WTC11 (cell line): ENCODE measurements around the gene IRAK2. TPM values are rescaled to one million over a fixed set of nuclear protein-coding genes. Genes with fewer than 3 reads are reported as not detected.

Source experiments
- ATAC-seq: fragments of 200-7000 bp; cut with Tn5 transposase; 2 replicates; pipeline ENCODE4 v1.10.0; 2021; ENCODE audit warnings: mild to moderate bottlenecking, moderate library complexity
- CTCF ChIA-PET: fragments of 300-600 bp; sonication (Branson Sonifier 250); formaldehyde crosslinking; loops from one replicate; lab custom pipeline; 2021; ENCODE audit warnings: antibody characterized with exemption; lab: Charles Lee
- POLR2A ChIA-PET: fragments of 350-600 bp; sonication (Branson Sonifier 250); formaldehyde crosslinking; loops from one replicate; lab custom pipeline; 2021; ENCODE audit warnings: antibody characterized with exemption; lab: Charles Lee
- DNase-seq: peaks from one replicate; pipeline ENCODE4 v3.0.0; 2021; ENCODE audit warnings: low spot score
- H3K27ac Mint-ChIP-seq: 2 replicates; pipeline ENCODE4 v1.8.0; 2021; ENCODE audit warnings: mixed read lengths
- H3K27me3 Mint-ChIP-seq: 2 replicates; pipeline ENCODE4 v1.8.0; 2021; ENCODE audit warnings: low read depth, mild to moderate bottlenecking, moderate library complexity, mixed read lengths
- H3K36me3 Mint-ChIP-seq: 2 replicates; pipeline ENCODE4 v1.8.0; 2021; ENCODE audit warnings: mixed read lengths
- H3K4me1 Mint-ChIP-seq: 2 replicates; pipeline ENCODE4 v1.8.0; 2022; ENCODE audit warnings: mixed read lengths
- H3K4me3 Mint-ChIP-seq: 2 replicates; pipeline ENCODE4 v1.8.0; 2021; ENCODE audit warnings: mild to moderate bottlenecking, moderate library complexity, mixed read lengths
- H3K9me3 Mint-ChIP-seq: 2 replicates; pipeline ENCODE4 v1.8.0; 2021; ENCODE audit warnings: mixed read lengths
- CBFB ChIP-seq: sonication (generic); formaldehyde crosslinking; IDR thresholded peaks from 2 replicates; pipeline ENCODE4 v1.8.1; 2022; ENCODE audit warnings: mild to moderate bottlenecking, low read depth, missing genetic modification reagents
- EMX1 ChIP-seq: fragments of 250-450 bp; sonication (Bioruptor Pico); IDR thresholded peaks from 2 replicates; pipeline ENCODE4 v1.8.0; 2021; ENCODE audit warnings: mild to moderate bottlenecking
- IRF2 ChIP-seq: sonication (generic); formaldehyde crosslinking; IDR thresholded peaks from 2 replicates; pipeline ENCODE4 v1.8.0; 2022; ENCODE audit warnings: low read depth, missing genetic modification reagents, borderline replicate concordance
- JAZF1 ChIP-seq: fragments of 250-450 bp; sonication (Bioruptor Pico); IDR thresholded peaks from 2 replicates; pipeline ENCODE4 v1.9.0; 2021; ENCODE audit warnings: moderate library complexity, mild to moderate bottlenecking, inconsistent platforms
- KAT7 ChIP-seq: sonication (generic); formaldehyde crosslinking; IDR thresholded peaks from 2 replicates; pipeline ENCODE4 v1.8.1; 2023; ENCODE audit warnings: missing genetic modification reagents, mild to moderate bottlenecking, borderline replicate concordance
- MXD4 ChIP-seq: fragments of 250-450 bp; sonication (Bioruptor Pico); IDR thresholded peaks from 2 replicates; pipeline ENCODE4 v1.8.0; 2021; ENCODE audit warnings: mild to moderate bottlenecking, moderate library complexity, borderline replicate concordance
- TEAD1 ChIP-seq: sonication (generic); formaldehyde crosslinking; IDR thresholded peaks from 2 replicates; pipeline ENCODE4 v1.8.0; 2022; ENCODE audit warnings: mild to moderate bottlenecking, missing genetic modification reagents
- ZNF317 ChIP-seq: sonication (generic); formaldehyde crosslinking; IDR thresholded peaks from 2 replicates; pipeline ENCODE4 v1.8.1; 2023; ENCODE audit warnings: low read depth, mild to moderate bottlenecking, moderate library complexity, missing genetic modification reagents, borderline replicate concordance
- ZNF423 ChIP-seq: fragments of 250-450 bp; sonication (Bioruptor Pico); IDR thresholded peaks from 2 replicates; pipeline ENCODE4 v2.1.2; 2022; ENCODE audit warnings: mild to moderate bottlenecking, moderate library complexity
- total RNA-seq: library from RNA; stranded (reverse); gene quantifications from 3 replicates; pipeline ENCODE4 v1.2.3, GENCODE V29; 2021
- TF ChIP-seq, protein P1 (sequence below): sonication (generic); formaldehyde crosslinking; IDR thresholded peaks from 2 replicates; pipeline ENCODE4 v1.8.1; 2022; ENCODE audit warnings: low read depth, mild to moderate bottlenecking, moderate library complexity, missing genetic modification reagents, borderline replicate concordance
- TF ChIP-seq, protein P2 (sequence below): sonication (generic); formaldehyde crosslinking; IDR thresholded peaks from 2 replicates; pipeline ENCODE4 v1.8.1; 2023; ENCODE audit warnings: mild to moderate bottlenecking, missing genetic modification reagents, moderate library complexity
- TF ChIP-seq, protein P3 (sequence below): fragments of 250-450 bp; sonication (Bioruptor Pico); IDR thresholded peaks from 2 replicates; pipeline ENCODE4 v1.9.0; 2021; ENCODE audit warnings: mild to moderate bottlenecking
- TF ChIP-seq, protein P4 (sequence below): fragments of 250-450 bp; sonication (Bioruptor Pico); IDR thresholded peaks from 2 replicates; pipeline ENCODE4 v1.8.0; 2021; ENCODE audit warnings: mild to moderate bottlenecking
- TF ChIP-seq, protein P5 (sequence below): fragments of 250-450 bp; sonication (Bioruptor Pico); IDR thresholded peaks from 2 replicates; pipeline ENCODE4 v1.9.0; 2021; ENCODE audit warnings: mild to moderate bottlenecking
- TF ChIP-seq, protein P6 (sequence below): sonication (generic); formaldehyde crosslinking; IDR thresholded peaks from 2 replicates; pipeline ENCODE4 v1.8.1; 2023; ENCODE audit warnings: mild to moderate bottlenecking, missing genetic modification reagents, borderline replicate concordance
- TF ChIP-seq, protein P7 (sequence below): sonication (generic); formaldehyde crosslinking; conservative IDR thresholded peaks from 2 replicates; pipeline ENCODE4 v1.8.1; 2022; ENCODE audit warnings: mild to moderate bottlenecking, missing genetic modification reagents
- TF ChIP-seq, protein P8 (sequence below): sonication (generic); formaldehyde crosslinking; IDR thresholded peaks from 2 replicates; pipeline ENCODE4 v1.8.0; 2022; ENCODE audit warnings: mild to moderate bottlenecking, missing genetic modification reagents

Gene IRAK2
- total RNA-seq, 1 experiment from 2014 or later, result 1.4 TPM

DNA sequence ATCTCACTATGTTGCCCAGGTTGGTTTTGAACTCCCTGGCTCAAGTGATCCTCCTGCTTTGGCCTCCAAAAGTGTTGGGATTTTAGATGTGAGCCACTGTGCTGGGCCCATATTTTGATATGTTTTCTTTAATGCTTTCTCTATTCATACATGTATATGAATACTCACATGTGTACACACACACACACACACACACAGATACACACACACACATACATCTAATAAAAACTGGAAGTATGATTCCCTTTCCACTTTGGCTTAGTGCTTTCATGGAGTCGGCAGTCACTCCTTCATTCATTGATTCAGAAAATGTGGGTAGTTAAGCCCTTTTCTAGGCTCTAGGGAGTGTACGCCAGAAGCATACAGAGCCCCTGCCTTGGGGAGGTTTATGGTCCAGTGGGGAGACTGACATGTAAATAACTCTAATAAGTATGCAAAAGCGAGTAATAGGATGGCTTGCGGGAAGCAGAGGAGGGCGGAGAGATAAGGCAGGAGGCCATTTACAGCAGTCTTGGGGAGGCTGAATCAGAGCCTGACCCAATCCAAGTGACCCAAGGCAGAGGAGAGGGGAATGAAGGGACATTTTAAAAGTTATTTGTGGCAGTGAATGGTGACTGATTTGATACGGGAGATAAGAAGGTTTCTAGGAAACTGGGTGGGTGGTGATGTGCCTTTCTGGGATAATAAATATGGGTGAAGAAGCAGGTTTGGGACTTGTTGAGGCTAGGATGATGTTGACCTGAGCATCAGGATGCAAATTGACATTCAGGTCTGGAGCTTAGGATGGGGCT, 51.1 kb downstream of the IRAK2 start:
- no peak for DNase-seq
- Mint-ChIP-seq H3K9me3 (peaks cover 22% of the 10 kb centered on the region), H3K36me3 (peaks cover 20% of the 10 kb centered on the region), H3K4me3 (no peak overlapping the region), H3K27ac (no peak overlapping the region), H3K4me1 (peaks cover 3% of the 10 kb centered on the region), H3K27me3 (peaks cover 2% of the 10 kb centered on the region; the same call in 1 of the 2 replicates)
- TF ChIP-seq, protein P1, sequence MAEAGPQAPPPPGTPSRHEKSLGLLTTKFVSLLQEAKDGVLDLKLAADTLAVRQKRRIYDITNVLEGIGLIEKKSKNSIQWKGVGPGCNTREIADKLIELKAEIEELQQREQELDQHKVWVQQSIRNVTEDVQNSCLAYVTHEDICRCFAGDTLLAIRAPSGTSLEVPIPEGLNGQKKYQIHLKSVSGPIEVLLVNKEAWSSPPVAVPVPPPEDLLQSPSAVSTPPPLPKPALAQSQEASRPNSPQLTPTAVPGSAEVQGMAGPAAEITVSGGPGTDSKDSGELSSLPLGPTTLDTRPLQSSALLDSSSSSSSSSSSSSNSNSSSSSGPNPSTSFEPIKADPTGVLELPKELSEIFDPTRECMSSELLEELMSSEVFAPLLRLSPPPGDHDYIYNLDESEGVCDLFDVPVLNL (CRISPR knock-in tag), result no peak
- no peak for TF ChIP-seq ZNF423 (CRISPR knock-in tag)
- no peak for ATAC-seq
- CTCF ChIA-PET, result no interaction called here
- POLR2A ChIA-PET, result no interaction called here

DNA sequence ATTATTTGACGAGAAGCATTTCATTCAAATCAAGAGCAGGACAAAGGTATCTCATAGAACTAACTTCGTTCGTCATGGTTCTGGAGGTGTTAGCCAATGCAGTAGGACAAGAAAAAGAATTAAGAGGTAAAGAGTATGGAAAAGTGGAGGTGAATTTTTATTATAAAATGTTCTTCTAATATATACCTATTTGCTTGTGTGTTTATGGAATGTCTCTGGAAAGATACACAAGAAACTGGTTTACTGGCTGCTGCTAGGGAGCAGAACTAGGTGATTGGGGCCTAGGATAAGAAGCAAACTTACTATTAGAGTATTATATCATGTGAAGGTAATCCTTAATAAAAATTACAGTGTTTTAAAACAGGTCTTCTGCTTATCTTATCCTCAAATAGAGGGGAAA, 52.6 kb downstream of the IRAK2 start:
- TF ChIP-seq, protein P2, sequence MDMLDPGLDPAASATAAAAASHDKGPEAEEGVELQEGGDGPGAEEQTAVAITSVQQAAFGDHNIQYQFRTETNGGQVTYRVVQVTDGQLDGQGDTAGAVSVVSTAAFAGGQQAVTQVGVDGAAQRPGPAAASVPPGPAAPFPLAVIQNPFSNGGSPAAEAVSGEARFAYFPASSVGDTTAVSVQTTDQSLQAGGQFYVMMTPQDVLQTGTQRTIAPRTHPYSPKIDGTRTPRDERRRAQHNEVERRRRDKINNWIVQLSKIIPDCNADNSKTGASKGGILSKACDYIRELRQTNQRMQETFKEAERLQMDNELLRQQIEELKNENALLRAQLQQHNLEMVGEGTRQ (CRISPR knock-in tag), result no peak
- TF ChIP-seq CBFB, result no peak
- TF ChIP-seq, protein P3, sequence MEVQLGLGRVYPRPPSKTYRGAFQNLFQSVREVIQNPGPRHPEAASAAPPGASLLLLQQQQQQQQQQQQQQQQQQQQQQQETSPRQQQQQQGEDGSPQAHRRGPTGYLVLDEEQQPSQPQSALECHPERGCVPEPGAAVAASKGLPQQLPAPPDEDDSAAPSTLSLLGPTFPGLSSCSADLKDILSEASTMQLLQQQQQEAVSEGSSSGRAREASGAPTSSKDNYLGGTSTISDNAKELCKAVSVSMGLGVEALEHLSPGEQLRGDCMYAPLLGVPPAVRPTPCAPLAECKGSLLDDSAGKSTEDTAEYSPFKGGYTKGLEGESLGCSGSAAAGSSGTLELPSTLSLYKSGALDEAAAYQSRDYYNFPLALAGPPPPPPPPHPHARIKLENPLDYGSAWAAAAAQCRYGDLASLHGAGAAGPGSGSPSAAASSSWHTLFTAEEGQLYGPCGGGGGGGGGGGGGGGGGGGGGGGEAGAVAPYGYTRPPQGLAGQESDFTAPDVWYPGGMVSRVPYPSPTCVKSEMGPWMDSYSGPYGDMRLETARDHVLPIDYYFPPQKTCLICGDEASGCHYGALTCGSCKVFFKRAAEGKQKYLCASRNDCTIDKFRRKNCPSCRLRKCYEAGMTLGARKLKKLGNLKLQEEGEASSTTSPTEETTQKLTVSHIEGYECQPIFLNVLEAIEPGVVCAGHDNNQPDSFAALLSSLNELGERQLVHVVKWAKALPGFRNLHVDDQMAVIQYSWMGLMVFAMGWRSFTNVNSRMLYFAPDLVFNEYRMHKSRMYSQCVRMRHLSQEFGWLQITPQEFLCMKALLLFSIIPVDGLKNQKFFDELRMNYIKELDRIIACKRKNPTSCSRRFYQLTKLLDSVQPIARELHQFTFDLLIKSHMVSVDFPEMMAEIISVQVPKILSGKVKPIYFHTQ (CRISPR knock-in tag), result no peak
- TF ChIP-seq TEAD1 (CRISPR knock-in tag), result no peak
- TF ChIP-seq, protein P4, sequence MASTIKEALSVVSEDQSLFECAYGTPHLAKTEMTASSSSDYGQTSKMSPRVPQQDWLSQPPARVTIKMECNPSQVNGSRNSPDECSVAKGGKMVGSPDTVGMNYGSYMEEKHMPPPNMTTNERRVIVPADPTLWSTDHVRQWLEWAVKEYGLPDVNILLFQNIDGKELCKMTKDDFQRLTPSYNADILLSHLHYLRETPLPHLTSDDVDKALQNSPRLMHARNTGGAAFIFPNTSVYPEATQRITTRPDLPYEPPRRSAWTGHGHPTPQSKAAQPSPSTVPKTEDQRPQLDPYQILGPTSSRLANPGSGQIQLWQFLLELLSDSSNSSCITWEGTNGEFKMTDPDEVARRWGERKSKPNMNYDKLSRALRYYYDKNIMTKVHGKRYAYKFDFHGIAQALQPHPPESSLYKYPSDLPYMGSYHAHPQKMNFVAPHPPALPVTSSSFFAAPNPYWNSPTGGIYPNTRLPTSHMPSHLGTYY, result no peak
- no peak for TF ChIP-seq ZNF317 (CRISPR knock-in tag)
- TF ChIP-seq, protein P5, sequence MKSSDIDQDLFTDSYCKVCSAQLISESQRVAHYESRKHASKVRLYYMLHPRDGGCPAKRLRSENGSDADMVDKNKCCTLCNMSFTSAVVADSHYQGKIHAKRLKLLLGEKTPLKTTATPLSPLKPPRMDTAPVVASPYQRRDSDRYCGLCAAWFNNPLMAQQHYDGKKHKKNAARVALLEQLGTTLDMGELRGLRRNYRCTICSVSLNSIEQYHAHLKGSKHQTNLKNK (CRISPR knock-in tag), result no peak
- TF ChIP-seq, all 79 proteins: peak for 0
- peaks cover 5% of the 10 kb centered on the region for H3K4me1 Mint-ChIP-seq
- H3K9me3 Mint-ChIP-seq, result peaks cover 22% of the 10 kb centered on the region
- peaks cover 20% of the 10 kb centered on the region for H3K36me3 Mint-ChIP-seq
- DNase-seq (no peak), ATAC-seq (no peak)
- no peak overlapping the region for H3K27ac Mint-ChIP-seq
- no peak overlapping the region for H3K4me3 Mint-ChIP-seq
- ChIA-PET POLR2A (no interaction called here), CTCF (no interaction called here)
- peaks cover 2% of the 10 kb centered on the region; the same call in 1 of the 2 replicates for H3K27me3 Mint-ChIP-seq

DNA sequence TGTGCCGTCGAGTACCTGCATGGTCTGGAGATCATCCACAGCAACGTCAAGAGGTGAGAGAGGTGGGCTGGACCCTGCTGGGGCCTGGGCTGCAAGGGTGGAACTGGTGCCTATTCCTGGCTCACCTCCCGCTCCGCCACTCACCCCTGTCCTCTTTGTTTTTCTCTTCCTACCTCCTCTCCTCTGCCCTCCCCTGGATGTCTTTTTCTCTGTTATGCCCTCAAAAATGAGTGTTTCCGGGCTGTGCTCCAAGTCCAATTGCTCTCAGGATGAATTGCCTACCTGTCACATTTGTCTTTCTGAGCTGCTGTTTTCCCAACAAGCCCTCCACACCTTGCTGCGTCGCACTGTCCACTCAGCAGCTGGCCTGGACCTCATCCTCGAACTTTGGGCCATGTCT, 55.0 kb downstream of the IRAK2 start:
- peaks cover 20% of the 10 kb centered on the region for H3K36me3 Mint-ChIP-seq
- CTCF ChIA-PET, result interaction anchor here (1.5 kb wide), 1 partner anchor 44 kb away, joined by 6 read pairs; no protein-coding TSS in a partner anchor
- peaks cover 2% of the 10 kb centered on the region; the same call in 1 of the 2 replicates for H3K27me3 Mint-ChIP-seq
- ATAC-seq (no peak), DNase-seq (no peak)
- POLR2A ChIA-PET, result no interaction called here
- no peak overlapping the region for H3K27ac Mint-ChIP-seq
- no peak overlapping the region for H3K4me3 Mint-ChIP-seq
- H3K9me3 Mint-ChIP-seq, result peaks cover 22% of the 10 kb centered on the region
- peaks cover 6% of the 10 kb centered on the region for H3K4me1 Mint-ChIP-seq
- TF ChIP-seq IRF2 (CRISPR knock-in tag), result no peak
- TF ChIP-seq, protein P6, sequence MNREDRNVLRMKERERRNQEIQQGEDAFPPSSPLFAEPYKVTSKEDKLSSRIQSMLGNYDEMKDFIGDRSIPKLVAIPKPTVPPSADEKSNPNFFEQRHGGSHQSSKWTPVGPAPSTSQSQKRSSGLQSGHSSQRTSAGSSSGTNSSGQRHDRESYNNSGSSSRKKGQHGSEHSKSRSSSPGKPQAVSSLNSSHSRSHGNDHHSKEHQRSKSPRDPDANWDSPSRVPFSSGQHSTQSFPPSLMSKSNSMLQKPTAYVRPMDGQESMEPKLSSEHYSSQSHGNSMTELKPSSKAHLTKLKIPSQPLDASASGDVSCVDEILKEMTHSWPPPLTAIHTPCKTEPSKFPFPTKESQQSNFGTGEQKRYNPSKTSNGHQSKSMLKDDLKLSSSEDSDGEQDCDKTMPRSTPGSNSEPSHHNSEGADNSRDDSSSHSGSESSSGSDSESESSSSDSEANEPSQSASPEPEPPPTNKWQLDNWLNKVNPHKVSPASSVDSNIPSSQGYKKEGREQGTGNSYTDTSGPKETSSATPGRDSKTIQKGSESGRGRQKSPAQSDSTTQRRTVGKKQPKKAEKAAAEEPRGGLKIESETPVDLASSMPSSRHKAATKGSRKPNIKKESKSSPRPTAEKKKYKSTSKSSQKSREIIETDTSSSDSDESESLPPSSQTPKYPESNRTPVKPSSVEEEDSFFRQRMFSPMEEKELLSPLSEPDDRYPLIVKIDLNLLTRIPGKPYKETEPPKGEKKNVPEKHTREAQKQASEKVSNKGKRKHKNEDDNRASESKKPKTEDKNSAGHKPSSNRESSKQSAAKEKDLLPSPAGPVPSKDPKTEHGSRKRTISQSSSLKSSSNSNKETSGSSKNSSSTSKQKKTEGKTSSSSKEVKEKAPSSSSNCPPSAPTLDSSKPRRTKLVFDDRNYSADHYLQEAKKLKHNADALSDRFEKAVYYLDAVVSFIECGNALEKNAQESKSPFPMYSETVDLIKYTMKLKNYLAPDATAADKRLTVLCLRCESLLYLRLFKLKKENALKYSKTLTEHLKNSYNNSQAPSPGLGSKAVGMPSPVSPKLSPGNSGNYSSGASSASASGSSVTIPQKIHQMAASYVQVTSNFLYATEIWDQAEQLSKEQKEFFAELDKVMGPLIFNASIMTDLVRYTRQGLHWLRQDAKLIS (CRISPR knock-in tag), result no peak
- no peak for TF ChIP-seq MXD4 (CRISPR knock-in tag)
- TF ChIP-seq EMX1 (CRISPR knock-in tag), result no peak
- no peak for TF ChIP-seq JAZF1 (CRISPR knock-in tag)
- no peak for TF ChIP-seq KAT7 (CRISPR knock-in tag)
- TF ChIP-seq, protein P7, sequence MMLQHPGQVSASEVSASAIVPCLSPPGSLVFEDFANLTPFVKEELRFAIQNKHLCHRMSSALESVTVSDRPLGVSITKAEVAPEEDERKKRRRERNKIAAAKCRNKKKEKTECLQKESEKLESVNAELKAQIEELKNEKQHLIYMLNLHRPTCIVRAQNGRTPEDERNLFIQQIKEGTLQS (CRISPR knock-in tag), result no peak
- TF ChIP-seq, protein P8, sequence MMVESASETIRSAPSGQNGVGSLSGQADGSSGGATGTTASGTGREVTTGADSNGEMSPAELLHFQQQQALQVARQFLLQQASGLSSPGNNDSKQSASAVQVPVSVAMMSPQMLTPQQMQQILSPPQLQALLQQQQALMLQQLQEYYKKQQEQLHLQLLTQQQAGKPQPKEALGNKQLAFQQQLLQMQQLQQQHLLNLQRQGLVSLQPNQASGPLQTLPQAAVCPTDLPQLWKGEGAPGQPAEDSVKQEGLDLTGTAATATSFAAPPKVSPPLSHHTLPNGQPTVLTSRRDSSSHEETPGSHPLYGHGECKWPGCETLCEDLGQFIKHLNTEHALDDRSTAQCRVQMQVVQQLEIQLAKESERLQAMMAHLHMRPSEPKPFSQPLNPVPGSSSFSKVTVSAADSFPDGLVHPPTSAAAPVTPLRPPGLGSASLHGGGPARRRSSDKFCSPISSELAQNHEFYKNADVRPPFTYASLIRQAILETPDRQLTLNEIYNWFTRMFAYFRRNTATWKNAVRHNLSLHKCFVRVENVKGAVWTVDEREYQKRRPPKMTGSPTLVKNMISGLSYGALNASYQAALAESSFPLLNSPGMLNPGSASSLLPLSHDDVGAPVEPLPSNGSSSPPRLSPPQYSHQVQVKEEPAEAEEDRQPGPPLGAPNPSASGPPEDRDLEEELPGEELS (CRISPR knock-in tag), result no peak
